Mucosa of descending colon (tissue), 3 donors: ENCODE results near the gene LNPEP. TPM values are rescaled to one million over a fixed set of nuclear protein-coding genes. Genes with fewer than 3 reads are reported as not detected.

Source experiments
- ATAC-seq: fragments of 200-7000 bp; cut with Tn5 transposase; one replicate; pipeline ENCODE4 v1.9.1; 2020; ENCODE audit warnings: mild to moderate bottlenecking, moderate library complexity
- DNase-seq, 3 donors: peaks; one replicate each; pipeline ENCODE4 v3.0.0-alpha.2; 2020
- H3K36me3 ChIP-seq: fragments of 200-600 bp; one replicate; pipeline ENCODE4 v1.8.0; 2021; ENCODE audit warnings: low read depth, mild to moderate bottlenecking
- H3K4me1 ChIP-seq: fragments of 200-600 bp; one replicate; pipeline ENCODE4 v1.8.0; 2021; ENCODE audit warnings: low read depth, mild to moderate bottlenecking
- H3K4me3 ChIP-seq: fragments of 200-600 bp; one replicate; pipeline ENCODE4 v1.8.0; 2021; ENCODE audit warnings: mild to moderate bottlenecking
- H3K9me3 ChIP-seq: fragments of 200-600 bp; one replicate; pipeline ENCODE4 v1.8.0; 2021; ENCODE audit warnings: mild to moderate bottlenecking
- intact Hi-C, 2 donors: fragments of 100-400 bp; cut with DNase I in 1 of 2; cut with micrococcal nuclease in 1 of 2; formaldehyde crosslinking; loops; one replicate each; pipeline versions ENCODE4 v1.11.0 to v1.11.1; 2022; cut with DNase I, micrococcal nuclease
- total RNA-seq, 3 donors: library from RNA; stranded (reverse); fragmentation: NEBNext Ultra II Directional in 2 of 3; extraction: Animal tissue kit (Norgen Biotek cat#: 25700) in 2 of 3; gene quantifications; one replicate each; pipeline versions ENCODE4 v1.2.1 to v1.2.4, GENCODE V29; 2021 to 2023
- TF ChIP-seq, protein P1 (sequence below): fragments of 200-600 bp; IDR thresholded peaks from one replicate; pipeline ENCODE4 v1.8.0; 2022; ENCODE audit warnings: antibody characterized with exemption, mild to moderate bottlenecking
- donor health status: DM: no; HTN: no; CAD: no; lungs with moderate emphysema.
- donor health status: DM: no; HTN: no; CAD: no.
- donor health status: DM: no; HTN: yes; CAD: no.

The LNPEP gene
- total RNA-seq, 3 donors from 2014 or later = 32.3 to 54.7 (median 38.2) TPM

DNA sequence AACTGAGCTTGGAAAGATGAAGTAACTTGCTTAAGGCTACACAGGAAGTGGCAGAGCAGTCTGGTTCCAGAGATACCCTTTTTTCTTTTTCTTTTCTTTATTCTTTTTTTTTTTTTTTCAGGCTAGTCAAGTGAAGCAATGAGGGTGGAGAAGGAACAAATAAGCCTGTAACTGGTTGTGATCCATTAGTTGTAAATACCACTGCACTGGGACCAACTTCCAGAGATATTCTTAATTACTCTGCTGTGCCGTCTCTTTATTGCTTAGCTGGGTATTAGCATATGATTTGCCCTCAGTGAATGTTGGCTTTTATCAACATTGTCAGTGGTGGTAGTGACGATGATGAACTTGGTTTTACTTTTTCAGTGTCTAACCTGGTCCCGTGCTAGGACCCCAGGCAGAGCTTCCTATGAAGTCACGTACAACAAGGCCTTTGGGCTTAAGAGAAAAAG, 26.7 kb downstream of the LNPEP start:
- no peak overlapping the region for H3K4me3 ChIP-seq
- ATAC-seq = peak; percentile 23
- no peaks in the 10 kb centered on the region for H3K9me3 ChIP-seq
- no peaks in the 10 kb centered on the region for H3K36me3 ChIP-seq
- TF ChIP-seq, protein P1, sequence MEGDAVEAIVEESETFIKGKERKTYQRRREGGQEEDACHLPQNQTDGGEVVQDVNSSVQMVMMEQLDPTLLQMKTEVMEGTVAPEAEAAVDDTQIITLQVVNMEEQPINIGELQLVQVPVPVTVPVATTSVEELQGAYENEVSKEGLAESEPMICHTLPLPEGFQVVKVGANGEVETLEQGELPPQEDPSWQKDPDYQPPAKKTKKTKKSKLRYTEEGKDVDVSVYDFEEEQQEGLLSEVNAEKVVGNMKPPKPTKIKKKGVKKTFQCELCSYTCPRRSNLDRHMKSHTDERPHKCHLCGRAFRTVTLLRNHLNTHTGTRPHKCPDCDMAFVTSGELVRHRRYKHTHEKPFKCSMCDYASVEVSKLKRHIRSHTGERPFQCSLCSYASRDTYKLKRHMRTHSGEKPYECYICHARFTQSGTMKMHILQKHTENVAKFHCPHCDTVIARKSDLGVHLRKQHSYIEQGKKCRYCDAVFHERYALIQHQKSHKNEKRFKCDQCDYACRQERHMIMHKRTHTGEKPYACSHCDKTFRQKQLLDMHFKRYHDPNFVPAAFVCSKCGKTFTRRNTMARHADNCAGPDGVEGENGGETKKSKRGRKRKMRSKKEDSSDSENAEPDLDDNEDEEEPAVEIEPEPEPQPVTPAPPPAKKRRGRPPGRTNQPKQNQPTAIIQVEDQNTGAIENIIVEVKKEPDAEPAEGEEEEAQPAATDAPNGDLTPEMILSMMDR = no peak
- H3K4me1 ChIP-seq = no peaks in the 10 kb centered on the region
- intact Hi-C loops = no loop called here
- DNase-seq = no peak

DNA sequence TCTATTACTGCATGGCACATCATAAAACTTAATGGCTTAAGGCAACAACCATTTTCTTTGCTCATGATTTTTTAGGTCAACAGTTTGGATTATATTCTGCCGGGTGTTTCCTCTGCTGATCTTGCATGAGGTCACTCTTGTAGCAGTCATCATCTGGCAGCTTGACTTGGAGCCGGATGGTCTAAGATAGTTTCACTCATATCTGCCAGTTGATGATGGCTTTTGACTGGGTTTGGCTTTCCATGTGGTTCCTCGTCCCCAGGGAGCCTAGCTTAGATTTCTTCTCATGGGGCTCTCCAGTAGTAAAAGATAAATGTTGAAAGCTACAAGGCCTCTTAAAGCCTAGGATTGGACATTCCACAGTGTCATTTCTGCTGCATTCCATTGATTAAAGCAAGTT, 27.4 kb downstream of the LNPEP start:
- DNase-seq (peak in 1 of 3 donors; percentile 55), ATAC-seq (peak; percentile 82)
- Histone ChIP-seq H3K4me3 (no peak overlapping the region), H3K36me3 (no peaks in the 10 kb centered on the region), H3K9me3 (no peaks in the 10 kb centered on the region), H3K4me1 (no peaks in the 10 kb centered on the region)
- TF ChIP-seq, protein P1 = no peak
- intact Hi-C loops = no loop called here

DNA sequence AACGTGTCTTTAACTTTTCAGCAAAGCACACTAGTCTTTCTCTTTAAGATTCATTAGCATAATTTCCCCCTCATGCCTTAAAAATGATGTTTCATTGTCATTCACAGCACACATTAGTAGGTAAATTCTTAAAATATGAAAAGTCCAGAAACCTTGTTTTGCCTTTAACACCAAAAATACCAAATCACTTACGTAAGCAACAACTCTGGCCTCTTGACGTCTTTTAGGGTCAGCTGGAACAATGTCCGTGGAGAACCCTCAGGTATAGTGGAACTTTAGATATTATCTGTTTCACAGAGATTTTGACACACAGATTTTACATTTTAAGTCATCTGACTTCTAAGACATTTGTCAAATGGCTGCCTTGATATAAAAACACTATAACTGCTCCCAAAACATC, 30.9 kb downstream of the LNPEP start:
- ATAC-seq (no peak), DNase-seq (no peak)
- Histone ChIP-seq H3K4me1 (peaks cover 7% of the 10 kb centered on the region), H3K9me3 (no peaks in the 10 kb centered on the region), H3K36me3 (no peaks in the 10 kb centered on the region), H3K4me3 (no peak overlapping the region)
- TF ChIP-seq, protein P1 = no peak
- intact Hi-C loops = no loop called here

DNA sequence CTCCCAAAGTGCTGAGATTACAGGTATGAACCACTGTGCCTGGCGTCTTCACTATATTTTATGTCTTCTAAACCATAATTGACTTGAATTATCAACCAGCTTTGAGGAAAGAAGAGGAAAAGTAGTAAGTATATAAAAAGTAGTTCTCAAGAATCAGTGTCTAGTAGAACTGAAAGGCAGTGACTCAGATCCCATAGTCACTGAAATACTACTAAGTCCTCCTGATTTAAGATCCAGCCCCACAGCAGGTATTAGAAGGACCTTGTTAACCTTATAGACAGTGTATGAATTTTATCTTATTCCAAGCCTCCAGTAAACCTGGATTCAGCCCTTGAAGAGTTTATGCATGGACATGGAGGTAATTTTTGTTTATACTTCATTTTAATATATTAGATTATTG, 31.5 kb downstream of the LNPEP start:
- Histone ChIP-seq H3K36me3 (no peaks in the 10 kb centered on the region), H3K9me3 (no peaks in the 10 kb centered on the region), H3K4me3 (no peak overlapping the region), H3K4me1 (peaks cover 7% of the 10 kb centered on the region)
- DNase-seq (no peak), ATAC-seq (no peak)
- intact Hi-C loops = no loop called here
- TF ChIP-seq, protein P1 = no peak

DNA sequence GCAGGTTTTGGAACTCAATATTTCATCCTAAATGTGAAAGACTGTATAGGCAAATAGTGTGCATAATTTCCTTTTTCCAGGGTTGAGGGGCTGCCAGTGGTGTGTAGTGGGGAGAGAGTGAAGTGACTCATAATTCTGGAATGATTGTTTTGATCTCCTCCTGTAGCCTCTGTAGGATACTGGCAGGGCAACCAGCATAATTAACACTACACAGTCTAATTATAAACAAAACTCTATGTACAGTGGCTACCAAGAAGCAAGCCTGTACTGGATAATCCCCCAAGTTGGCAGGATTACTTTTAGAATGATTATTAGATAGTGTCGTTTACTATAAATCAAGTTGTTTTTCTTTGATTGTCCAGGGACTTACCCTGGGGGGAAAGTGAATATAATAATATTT, 32.2 kb downstream of the LNPEP start:
- ATAC-seq (no peak), DNase-seq (no peak)
- Histone ChIP-seq H3K4me3 (no peak overlapping the region), H3K4me1 (peaks cover 7% of the 10 kb centered on the region), H3K9me3 (no peaks in the 10 kb centered on the region), H3K36me3 (no peaks in the 10 kb centered on the region)
- intact Hi-C loops = no loop called here
- TF ChIP-seq, protein P1 = no peak

DNA sequence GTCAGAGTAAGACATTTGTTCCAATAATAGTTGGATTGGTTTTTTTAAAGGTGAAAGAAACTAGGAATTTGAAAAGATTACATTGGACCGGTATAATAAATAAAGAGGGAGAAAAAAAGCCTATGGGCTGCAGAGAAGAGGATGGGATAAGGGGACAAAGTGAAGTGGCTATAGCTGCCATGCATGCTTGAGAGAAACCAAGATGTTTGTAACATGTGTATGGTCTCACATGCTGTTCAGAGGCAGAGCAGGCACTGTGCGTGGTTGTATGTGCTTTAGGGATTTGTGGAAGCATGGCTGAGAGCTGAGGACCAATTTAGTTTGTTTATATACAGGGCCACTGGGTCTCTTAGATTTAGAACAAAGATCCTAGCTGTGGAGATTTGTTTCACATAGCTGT, 32.7 kb downstream of the LNPEP start:
- no peak for ATAC-seq
- intact Hi-C loops = no loop called here
- TF ChIP-seq, protein P1 = no peak
- no peaks in the 10 kb centered on the region for H3K36me3 ChIP-seq
- H3K4me1 ChIP-seq = peaks cover 7% of the 10 kb centered on the region
- no peaks in the 10 kb centered on the region for H3K9me3 ChIP-seq
- no peak for DNase-seq
- no peak overlapping the region for H3K4me3 ChIP-seq
